B cell (primary cell): ENCODE measurements around the gene MYO1E. TPM values are rescaled to one million over a fixed set of nuclear protein-coding genes. Genes with fewer than 3 reads are reported as not detected.

Experiments
- ATAC-seq: fragments of 200-7000 bp; cut with Tn5 transposase; one replicate; pipeline ENCODE4 v1.10.0; 2021; ENCODE audit warnings: low read depth, mild to moderate bottlenecking, moderate number of reproducible peaks, moderate library complexity
- CTCF ChIA-PET: fragments of 350-600 bp; sonication (Branson Sonifier 250); formaldehyde crosslinking; loops from one replicate; lab custom pipeline; 2021; ENCODE audit warnings: antibody characterized with exemption, inconsistent platforms; lab: Charles Lee
- POLR2A ChIA-PET: fragments of 350-600 bp; sonication (Branson Sonifier 250); formaldehyde crosslinking; loops from one replicate; lab custom pipeline; 2021; ENCODE audit warnings: antibody characterized with exemption; lab: Charles Lee
- DNase-seq: peaks from one replicate; pipeline ENCODE4 v3.0.0; 2013
- H2AFZ ChIP-seq: 2 replicates; pipeline ENCODE4 v1.6.1; 2012; ENCODE audit warnings: mild to moderate bottlenecking, low read depth, low read length; ENCODE audit not compliant: insufficient read depth, poor library complexity, severe bottlenecking
- H3K27ac ChIP-seq, 2 donors: 1 replicate in 1 of 2; 2 replicates in 1 of 2; pipeline ENCODE4 v1.5.1; 2012 to 2013; ENCODE audit warnings: low read length in 2 of 2, mild to moderate bottlenecking in 2 of 2, moderate library complexity in 1 of 2
- H3K27me3 ChIP-seq, 4 experiments: fragments of 200-600 bp in 1 of 4; sonication (generic) in 1 of 4; replicated peaks in 1 of 4; 1 replicate in 2 of 4; 2 replicates in 2 of 4; pipeline versions ENCODE4 v1.6.1 to v1.7.0; 2013 to 2016; ENCODE audit warnings: low read length in 3 of 4, mild to moderate bottlenecking in 2 of 4, mixed read lengths in 1 of 4, moderate library complexity in 1 of 4; ENCODE audit not compliant: insufficient read depth in 4 of 4, control insufficient read depth in 3 of 4; ENCODE audit errors: control extremely low read depth in 1 of 4
- H3K36me3 ChIP-seq, 2 experiments: replicated peaks in 1 of 2; 1 replicate in 1 of 2; 2 replicates in 1 of 2; pipeline versions ENCODE4 v1.6.1 to v1.7.1; 2013; ENCODE audit warnings: low read length in 1 of 2; ENCODE audit not compliant: insufficient read depth in 2 of 2, control insufficient read depth in 1 of 2; ENCODE audit errors: control extremely low read depth in 1 of 2, extremely low read depth in 1 of 2
- H3K4me1 ChIP-seq, 2 donors: fragments of 200-600 bp in 1 of 2; sonication (generic) in 1 of 2; 1 replicate in 1 of 2; 2 replicates in 1 of 2; pipeline versions ENCODE4 v1.5.1 to v1.6.1; 2013 to 2017; ENCODE audit warnings: low read length in 2 of 2; ENCODE audit not compliant: control insufficient read depth in 2 of 2, insufficient read depth in 2 of 2
- H3K4me2 ChIP-seq: replicated peaks from 2 replicates; pipeline ENCODE3; 2012; ENCODE audit warnings: mild to moderate bottlenecking, low read depth, low read length; ENCODE audit not compliant: poor library complexity, severe bottlenecking
- H3K4me3 ChIP-seq, 5 experiments: fragments of 200-600 bp in 1 of 5; sonication (generic) in 1 of 5; 1 replicate in 3 of 5; 2 replicates in 2 of 5; pipeline versions ENCODE4 v1.5.1 to v1.7.0; 2011 to 2016; ENCODE audit warnings: low read length in 4 of 5, mild to moderate bottlenecking in 4 of 5, low read depth in 2 of 5, control low read depth in 1 of 5, moderate library complexity in 1 of 5; ENCODE audit not compliant: insufficient read depth in 1 of 5; ENCODE audit errors: control extremely low read depth in 1 of 5, extremely low read depth in 1 of 5
- H3K79me2 ChIP-seq: fragments of 200-600 bp; sonication (generic); one replicate; pipeline ENCODE4 v1.6.0; 2016; ENCODE audit warnings: low read length; ENCODE audit not compliant: control insufficient read depth, insufficient read depth
- H3K9ac ChIP-seq: fragments of 200-600 bp; sonication (generic); 2 replicates; pipeline ENCODE4 v1.6.1; 2017; ENCODE audit warnings: mild to moderate bottlenecking, low read length, moderate library complexity
- H3K9me3 ChIP-seq, 3 donors: one replicate each; pipeline versions ENCODE4 v1.6.1 to v1.7.1; 2013; ENCODE audit warnings: low read length in 2 of 3; ENCODE audit not compliant: control insufficient read depth in 2 of 3, insufficient read depth in 1 of 3; ENCODE audit errors: control extremely low read depth in 1 of 3
- H4K20me1 ChIP-seq: 2 replicates; pipeline ENCODE4 v1.6.0; 2012; ENCODE audit warnings: mild to moderate bottlenecking, low read length; ENCODE audit not compliant: insufficient read depth, control insufficient read depth, poor library complexity, severe bottlenecking
- H3K27ac Mint-ChIP-seq: one replicate; pipeline ENCODE4 v1.8.0; 2021; ENCODE audit warnings: mixed read lengths
- H3K27me3 Mint-ChIP-seq: one replicate; pipeline ENCODE4 v1.8.0; 2021; ENCODE audit warnings: mixed read lengths
- H3K4me1 Mint-ChIP-seq: one replicate; pipeline ENCODE4 v1.8.0; 2021; ENCODE audit warnings: mixed read lengths
- H3K4me3 Mint-ChIP-seq: one replicate; pipeline ENCODE4 v1.8.0; 2021; ENCODE audit warnings: mixed read lengths
- H3K9me3 Mint-ChIP-seq: one replicate; pipeline ENCODE4 v1.8.0; 2022; ENCODE audit warnings: mixed read lengths; ENCODE audit not compliant: insufficient read depth
- EZH2 ChIP-seq: IDR thresholded peaks from 2 replicates; pipeline ENCODE4 v1.6.1; 2012; ENCODE audit warnings: borderline replicate concordance, low read depth, mild to moderate bottlenecking, moderate library complexity, low read length; ENCODE audit not compliant: insufficient read depth, poor library complexity, severe bottlenecking
- WGBS: methylation state at CpG from one replicate; pipeline ENCODE4 v1.1.5; 2013; ENCODE audit warnings: missing lambda C conversion rate; ENCODE audit not compliant: insufficient coverage; 5-methylcytosine and 5-hydroxymethylcytosine counted together
- intact Hi-C: fragments of 100-400 bp; cut with micrococcal nuclease; formaldehyde crosslinking; loops from one replicate; pipeline ENCODE4 v1.10.0; 2022
- polyA plus RNA-seq: library from polyadenylated mRNA; depleted of rRNA; stranded (reverse); fragments of >200 nt; gene quantifications from 2 replicates; pipeline ENCODE4 v1.2.3, GENCODE V29; 2012
- total RNA-seq, 2 donors: library from RNA; stranded (reverse); fragments of 120-200 nt in 1 of 2; gene quantifications; 1 replicate in 1 of 2; 2 replicates in 1 of 2; pipeline versions ENCODE4 v1.2.3 to v1.2.4, GENCODE V29; 2013 to 2022
- TF ChIP-seq, protein P1 (sequence below): fragments of 200-600 bp; IDR thresholded peaks from one replicate; pipeline ENCODE4 v1.8.0; 2022; ENCODE audit warnings: antibody characterized with exemption, mild to moderate bottlenecking

The MYO1E gene
- total and polyA plus RNA-seq, 2 donors (not counting 1 experiment from before 2014, with no cell fraction given) = 11.9 to 100.0 TPM

DNA sequence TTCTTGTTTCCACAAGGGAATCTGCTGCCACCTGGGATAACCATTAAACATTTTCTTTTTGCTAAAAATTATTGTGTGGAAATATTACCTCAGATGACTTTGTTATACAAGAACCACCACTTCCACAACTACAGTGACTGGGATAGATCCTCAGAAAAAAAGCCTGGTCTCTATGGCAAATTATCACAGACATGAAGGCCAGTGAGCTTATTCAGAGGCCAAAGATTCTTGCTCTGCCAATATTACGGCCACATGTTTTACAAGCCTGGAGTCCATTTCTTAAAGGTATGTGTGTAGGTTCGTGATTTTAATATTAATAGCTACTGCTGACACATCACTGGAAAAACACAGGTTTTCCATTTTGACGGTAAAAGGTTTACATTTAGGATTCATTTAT is 73.8 kb downstream of the MYO1E start:
- Histone ChIP-seq H3K36me3 (no peaks in the 10 kb centered on the region), H3K9me3 (no peaks in the 10 kb centered on the region), H3K4me3 (no peak overlapping the region), H4K20me1 (peaks cover 30% of the 10 kb centered on the region), H3K27me3 (no peaks in the 10 kb centered on the region), H3K79me2 (peaks cover 77% of the 10 kb centered on the region), H3K9ac (no peak overlapping the region), H3K4me2 (peak overlapping the region; percentile 36), H3K27ac (peak overlapping the region; percentile 30 to 78), H3K4me1 (peaks cover 67 to 80% of the 10 kb centered on the region in 2 donors), H2AFZ (no peak overlapping the region)
- ChIA-PET POLR2A (interaction anchor here (0.9 kb wide), 1 partner anchor 48 kb away, joined by 4 read pairs; no protein-coding TSS in a partner anchor), CTCF (interaction anchor here (1.2 to 4.6 kb wide), 4 partner anchors 9 to 111 kb away, joined by 4 to 23 read pairs (median 6); no protein-coding TSS in a partner anchor)
- DNase-seq (no peak), ATAC-seq (no peak)
- intact Hi-C loops = loop anchor here (1.0 kb wide), 2 partner anchors 114 to 139 kb away; partner anchors contain the start of gene FAM81A
- TF ChIP-seq, protein P1, sequence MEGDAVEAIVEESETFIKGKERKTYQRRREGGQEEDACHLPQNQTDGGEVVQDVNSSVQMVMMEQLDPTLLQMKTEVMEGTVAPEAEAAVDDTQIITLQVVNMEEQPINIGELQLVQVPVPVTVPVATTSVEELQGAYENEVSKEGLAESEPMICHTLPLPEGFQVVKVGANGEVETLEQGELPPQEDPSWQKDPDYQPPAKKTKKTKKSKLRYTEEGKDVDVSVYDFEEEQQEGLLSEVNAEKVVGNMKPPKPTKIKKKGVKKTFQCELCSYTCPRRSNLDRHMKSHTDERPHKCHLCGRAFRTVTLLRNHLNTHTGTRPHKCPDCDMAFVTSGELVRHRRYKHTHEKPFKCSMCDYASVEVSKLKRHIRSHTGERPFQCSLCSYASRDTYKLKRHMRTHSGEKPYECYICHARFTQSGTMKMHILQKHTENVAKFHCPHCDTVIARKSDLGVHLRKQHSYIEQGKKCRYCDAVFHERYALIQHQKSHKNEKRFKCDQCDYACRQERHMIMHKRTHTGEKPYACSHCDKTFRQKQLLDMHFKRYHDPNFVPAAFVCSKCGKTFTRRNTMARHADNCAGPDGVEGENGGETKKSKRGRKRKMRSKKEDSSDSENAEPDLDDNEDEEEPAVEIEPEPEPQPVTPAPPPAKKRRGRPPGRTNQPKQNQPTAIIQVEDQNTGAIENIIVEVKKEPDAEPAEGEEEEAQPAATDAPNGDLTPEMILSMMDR = no peak
- TF ChIP-seq EZH2 = no peak
- Mint-ChIP-seq H3K27ac (peak overlapping the region; percentile 79), H3K9me3 (no peaks in the 10 kb centered on the region), H3K27me3 (no peaks in the 10 kb centered on the region), H3K4me3 (no peak overlapping the region), H3K4me1 (peaks cover 87% of the 10 kb centered on the region)
- no CpG with 5 or more reads among the region's 3 CpGs for WGBS

DNA sequence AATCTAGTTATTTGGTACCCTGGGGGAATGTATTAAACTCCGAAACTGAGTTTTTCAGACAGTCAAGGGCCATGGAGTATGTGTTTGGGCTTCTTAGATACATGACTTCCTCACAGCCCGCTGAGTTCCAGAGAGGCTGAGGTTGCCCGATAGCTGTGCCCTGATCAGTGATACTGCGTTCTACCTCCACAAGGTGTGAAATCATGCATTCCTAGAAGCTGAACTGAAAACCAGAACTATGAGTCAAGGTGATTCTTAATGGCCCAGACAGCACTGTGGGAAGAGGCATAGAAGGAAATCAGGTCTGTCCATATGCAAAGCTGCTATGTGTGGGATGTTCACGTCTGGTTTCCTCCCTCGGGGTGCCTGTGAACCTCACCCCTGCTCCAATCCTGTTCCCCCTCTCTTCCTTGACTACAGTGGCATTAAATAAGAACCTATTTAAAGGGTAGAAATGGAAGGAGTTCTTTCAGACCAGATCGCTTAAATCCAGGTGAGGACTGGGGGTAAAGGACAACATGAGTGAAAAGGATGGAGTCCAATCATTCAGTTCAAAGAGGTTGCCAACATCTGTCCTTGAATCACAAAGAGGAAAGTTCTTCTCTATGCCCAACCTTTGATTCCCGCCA is 74.3 kb downstream of the MYO1E start:
- Mint-ChIP-seq H3K9me3 (no peaks in the 10 kb centered on the region), H3K27ac (peak overlapping the region; percentile 79), H3K4me1 (peaks cover 86% of the 10 kb centered on the region), H3K4me3 (peak overlapping the region; percentile 75), H3K27me3 (no peaks in the 10 kb centered on the region)
- Histone ChIP-seq H3K4me3 (no peak overlapping the region), H3K79me2 (peaks cover 77% of the 10 kb centered on the region), H2AFZ (no peak overlapping the region), H3K27me3 (no peaks in the 10 kb centered on the region), H4K20me1 (peaks cover 30% of the 10 kb centered on the region), H3K27ac (peak overlapping the region; percentile 30 to 78), H3K36me3 (no peaks in the 10 kb centered on the region), H3K9me3 (no peaks in the 10 kb centered on the region), H3K9ac (no peak overlapping the region), H3K4me2 (peak overlapping the region; percentile 36), H3K4me1 (peaks cover 67 to 77% of the 10 kb centered on the region in 2 donors)
- ChIA-PET CTCF (interaction anchor here (1.2 to 4.6 kb wide), 3 partner anchors 9 to 51 kb away, joined by 4 to 23 read pairs (median 6); no protein-coding TSS in a partner anchor), POLR2A (interaction anchor here (0.9 kb wide), 1 partner anchor 48 kb away, joined by 4 read pairs; no protein-coding TSS in a partner anchor)
- intact Hi-C loops = loop anchor here (1.0 kb wide), 1 partner anchor 115 kb away; no protein-coding TSS in a partner anchor
- peak; percentile 85 for DNase-seq
- TF ChIP-seq, protein P1 = peak; percentile 23
- TF ChIP-seq EZH2 = no peak
- ATAC-seq = peak; percentile 52
- 31% methylated on average over 3 of the region's 8 CpGs for WGBS
